GM12878 (cell line): ENCODE results near the gene SLC6A17.

Source experiments
- E2F4 ChIP-seq: IDR thresholded peaks from 2 replicates; pipeline ENCODE4 v1.6.1; 2012; ENCODE audit warnings: low read depth, low read length, improper control_type of control experiment
- EZH2 ChIP-seq: IDR thresholded peaks from 2 replicates; pipeline ENCODE4 v1.6.1; 2012; ENCODE audit warnings: low read depth, mild to moderate bottlenecking, control low read depth, inconsistent platforms, low read length, borderline replicate concordance; ENCODE audit not compliant: control insufficient read depth
- KAT2A ChIP-seq: conservative IDR thresholded peaks from 2 replicates; pipeline ENCODE4 v1.6.1; 2011; ENCODE audit warnings: low read depth, low read length; ENCODE audit not compliant: control insufficient read depth
- KDM1A ChIP-seq: fragments of 200-600 bp; sonication (generic); IDR thresholded peaks from 2 replicates; pipeline ENCODE4 v1.6.1; 2016; ENCODE audit warnings: borderline replicate concordance
- MAX ChIP-seq: IDR thresholded peaks from 2 replicates; pipeline ENCODE4 v1.6.1; 2012; ENCODE audit warnings: low read depth, low read length, improper control_type of control experiment
- MLLT1 ChIP-seq: fragments of 450-650 bp; IDR thresholded peaks from 2 replicates; pipeline ENCODE4 v1.6.1; 2016; ENCODE audit warnings: mild to moderate bottlenecking
- RBBP5 ChIP-seq: fragments of 200-600 bp; sonication (generic); conservative IDR thresholded peaks from 2 replicates; pipeline ENCODE4 v1.6.1; 2016
- SP1 ChIP-seq: IDR thresholded peaks from one replicate; pipeline ENCODE4 v1.6.1; 2011; ENCODE audit warnings: low read depth, low read length
- TCF12 ChIP-seq: IDR thresholded peaks from 2 replicates; pipeline ENCODE4 v1.6.1; 2011; ENCODE audit warnings: low read depth, mild to moderate bottlenecking, low read length
- ZNF274 ChIP-seq: IDR thresholded peaks from one replicate; pipeline ENCODE4 v1.8.0; 2011; ENCODE audit not compliant: insufficient read length, insufficient read depth
- TF ChIP-seq, protein P1 (sequence below), 3 experiments: IDR thresholded peaks in 2 of 3; conservative IDR thresholded peaks in 1 of 3; 2 replicates each; pipeline ENCODE4 v1.5.1; 2011; ENCODE audit warnings: low read depth in 3 of 3, low read length in 3 of 3, mild to moderate bottlenecking in 3 of 3, control low read depth in 2 of 3, moderate library complexity in 2 of 3, inconsistent platforms in 1 of 3, mixed read lengths in 1 of 3; ENCODE audit not compliant: control insufficient read depth in 2 of 3, insufficient read depth in 1 of 3; ENCODE audit errors: extremely low read depth in 1 of 3
- TF ChIP-seq, protein P2 (sequence below): fragments of 450-650 bp; conservative IDR thresholded peaks from 2 replicates; pipeline ENCODE4 v1.6.1; 2017; ENCODE audit warnings: mild to moderate bottlenecking, moderate library complexity

DNA sequence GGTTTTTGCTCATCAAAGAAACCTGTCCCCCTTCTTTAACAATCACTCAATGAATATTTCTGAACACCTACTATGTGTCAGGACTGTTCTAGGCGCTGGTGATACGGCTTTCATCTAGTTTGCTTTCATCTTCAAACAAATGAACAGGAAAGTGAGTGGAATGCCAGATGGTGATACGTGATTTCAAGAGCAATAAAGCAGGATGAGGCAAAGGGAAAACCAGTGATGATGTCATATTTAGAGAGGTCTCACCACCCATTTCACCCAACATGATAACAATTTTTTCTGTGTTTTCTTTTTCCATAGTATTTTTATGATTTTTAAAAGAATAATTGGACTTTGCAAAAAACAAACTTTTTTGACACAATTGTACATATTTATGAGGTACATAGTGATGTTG lies 11.3 kb upstream of the SLC6A17 start:
- TF ChIP-seq RBBP5 (no peak), ZNF274 (no peak), SP1 (no peak), E2F4 (no peak), EZH2 (no peak), TCF12 (no peak), MLLT1 (no peak), KAT2A (no peak), KDM1A (no peak), MAX (no peak)
- TF ChIP-seq, protein P1, sequence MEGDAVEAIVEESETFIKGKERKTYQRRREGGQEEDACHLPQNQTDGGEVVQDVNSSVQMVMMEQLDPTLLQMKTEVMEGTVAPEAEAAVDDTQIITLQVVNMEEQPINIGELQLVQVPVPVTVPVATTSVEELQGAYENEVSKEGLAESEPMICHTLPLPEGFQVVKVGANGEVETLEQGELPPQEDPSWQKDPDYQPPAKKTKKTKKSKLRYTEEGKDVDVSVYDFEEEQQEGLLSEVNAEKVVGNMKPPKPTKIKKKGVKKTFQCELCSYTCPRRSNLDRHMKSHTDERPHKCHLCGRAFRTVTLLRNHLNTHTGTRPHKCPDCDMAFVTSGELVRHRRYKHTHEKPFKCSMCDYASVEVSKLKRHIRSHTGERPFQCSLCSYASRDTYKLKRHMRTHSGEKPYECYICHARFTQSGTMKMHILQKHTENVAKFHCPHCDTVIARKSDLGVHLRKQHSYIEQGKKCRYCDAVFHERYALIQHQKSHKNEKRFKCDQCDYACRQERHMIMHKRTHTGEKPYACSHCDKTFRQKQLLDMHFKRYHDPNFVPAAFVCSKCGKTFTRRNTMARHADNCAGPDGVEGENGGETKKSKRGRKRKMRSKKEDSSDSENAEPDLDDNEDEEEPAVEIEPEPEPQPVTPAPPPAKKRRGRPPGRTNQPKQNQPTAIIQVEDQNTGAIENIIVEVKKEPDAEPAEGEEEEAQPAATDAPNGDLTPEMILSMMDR (IDR thresholded peaks at IDR 0.05 in 2 of 3, conservative IDR thresholded peaks at IDR 0.05 in 1 of 3; ENCODE audit: control insufficient read depth in 2 of 3, extremely low read depth in 1 of 3, insufficient read depth in 1 of 3, low read depth in 3 of 3, low read length in 3 of 3) = no peak
- TF ChIP-seq, protein P2, sequence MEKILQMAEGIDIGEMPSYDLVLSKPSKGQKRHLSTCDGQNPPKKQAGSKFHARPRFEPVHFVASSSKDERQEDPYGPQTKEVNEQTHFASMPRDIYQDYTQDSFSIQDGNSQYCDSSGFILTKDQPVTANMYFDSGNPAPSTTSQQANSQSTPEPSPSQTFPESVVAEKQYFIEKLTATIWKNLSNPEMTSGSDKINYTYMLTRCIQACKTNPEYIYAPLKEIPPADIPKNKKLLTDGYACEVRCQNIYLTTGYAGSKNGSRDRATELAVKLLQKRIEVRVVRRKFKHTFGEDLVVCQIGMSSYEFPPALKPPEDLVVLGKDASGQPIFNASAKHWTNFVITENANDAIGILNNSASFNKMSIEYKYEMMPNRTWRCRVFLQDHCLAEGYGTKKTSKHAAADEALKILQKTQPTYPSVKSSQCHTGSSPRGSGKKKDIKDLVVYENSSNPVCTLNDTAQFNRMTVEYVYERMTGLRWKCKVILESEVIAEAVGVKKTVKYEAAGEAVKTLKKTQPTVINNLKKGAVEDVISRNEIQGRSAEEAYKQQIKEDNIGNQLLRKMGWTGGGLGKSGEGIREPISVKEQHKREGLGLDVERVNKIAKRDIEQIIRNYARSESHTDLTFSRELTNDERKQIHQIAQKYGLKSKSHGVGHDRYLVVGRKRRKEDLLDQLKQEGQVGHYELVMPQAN = no peak
